A549 treated with ZK216348 at 1 μM for 4 hours (cell line): Measurements from ENCODE around the gene HMGB4. TPM values are rescaled to one million over a fixed set of nuclear protein-coding genes. Genes with fewer than 3 reads are reported as not detected.

Experiments used
- total RNA-seq: library from RNA; stranded (reverse); fragments of 200-300 nt; extraction: Qiagen RNA extraction; gene quantifications from 5 replicates; pipeline ENCODE4 v1.2.3, GENCODE V29; 2022; ENCODE audit warnings: low read depth

HMGB4 gene, protein sequence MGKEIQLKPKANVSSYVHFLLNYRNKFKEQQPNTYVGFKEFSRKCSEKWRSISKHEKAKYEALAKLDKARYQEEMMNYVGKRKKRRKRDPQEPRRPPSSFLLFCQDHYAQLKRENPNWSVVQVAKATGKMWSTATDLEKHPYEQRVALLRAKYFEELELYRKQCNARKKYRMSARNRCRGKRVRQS
- not detected in 5 replicates for total RNA-seq

DNA sequence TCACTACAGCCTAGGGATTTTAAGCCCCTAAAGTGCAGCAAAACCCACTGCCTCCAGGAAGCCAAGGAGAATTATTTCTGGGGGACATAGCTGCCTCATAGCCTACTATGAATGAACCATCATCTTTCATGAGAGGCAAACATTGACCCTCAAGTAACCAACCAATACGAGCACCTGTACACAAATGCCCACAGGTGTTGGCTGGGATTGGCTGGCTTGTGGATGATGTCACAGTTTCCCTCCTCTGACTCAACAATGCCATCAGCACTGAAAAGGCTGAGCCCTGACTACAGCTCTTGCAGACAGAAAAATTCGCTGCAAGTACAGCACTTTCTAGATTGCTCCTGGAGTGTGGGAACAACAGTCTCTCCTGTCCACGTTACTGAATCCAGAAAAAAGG, at the start of gene HMGB4:
HMGB4 (plus strand) TSS at position 301 of the 400 bp plus-strand sequence. CDS start 113 bp downstream, outside the sequence.

